GM12878 (cell line): Measurements from ENCODE around the gene AKAP12. TPM values are rescaled to one million over a fixed set of nuclear protein-coding genes. Genes with fewer than 3 reads are reported as not detected.

Experiments used
- ATAC-seq: fragments of 200-7000 bp; cut with Tn5 transposase; 3 replicates; pipeline ENCODE4 v1.9.1; 2020; ENCODE audit warnings: mild to moderate bottlenecking, moderate library complexity
- BruUV-seq: library from RNA; stranded (reverse); fragments of 400-500 nt; replicated peaks from 2 replicates; lab custom pipeline; 2021; lab: Mats Ljungman, UMichigan
- CTCF ChIA-PET: fragments of 300-600 bp; sonication (Branson Sonifier 250); formaldehyde crosslinking; extraction: SDS; loops from one replicate; lab custom pipeline; 2021; ENCODE audit warnings: inconsistent platforms; lab: Yijun Ruan, JAX
- POLR2A ChIA-PET: fragments of 350-600 bp; formaldehyde crosslinking; extraction: SDS; loops from one replicate; lab custom pipeline; 2021; ENCODE audit warnings: inconsistent platforms; lab: Charles Lee
- RAD21 ChIA-PET: fragments of 300-600 bp; sonication (Branson Sonifier 250); formaldehyde crosslinking; loops from one replicate; lab custom pipeline; 2023; ENCODE audit warnings: antibody characterized with exemption; ENCODE audit not compliant: unreplicated experiment; lab: Charles Lee
- SMC1A ChIA-PET: fragments of 300-600 bp; sonication (Branson Sonifier 250); formaldehyde crosslinking; loops from one replicate; lab custom pipeline; 2023; ENCODE audit not compliant: unreplicated experiment, uncharacterized antibody; lab: Charles Lee
- DNase-seq: peaks from one replicate; pipeline ENCODE4 v3.0.0-alpha.2; 2011; ENCODE audit warnings: low read depth, low spot score
- FAIRE-seq: peaks from 3 replicates; lab custom pipeline; 2011; peaks lifted over from hg19 to GRCh38; lab: Jason Lieb, UNC
- H2AFZ ChIP-seq: 2 replicates; pipeline ENCODE4 v1.6.0; 2011; ENCODE audit warnings: low read depth, low read length, control low read depth; ENCODE audit not compliant: control insufficient read depth
- H3K27ac ChIP-seq: 2 replicates; pipeline ENCODE4 v1.5.1; 2011; ENCODE audit warnings: control low read depth; ENCODE audit not compliant: control insufficient read depth, insufficient read depth
- H3K27me3 ChIP-seq, 2 experiments: replicated peaks in 1 of 2; 2 replicates each; pipeline versions ENCODE4 v1.6.0 to v1.6.1; 2011; ENCODE audit warnings: low read length in 1 of 2; ENCODE audit not compliant: control insufficient read depth in 2 of 2, insufficient read depth in 2 of 2
- H3K36me3 ChIP-seq, 2 experiments: 2 replicates each; pipeline ENCODE4 v1.5.1; 2011; ENCODE audit warnings: low read length in 1 of 2; ENCODE audit not compliant: control insufficient read depth in 2 of 2, insufficient read depth in 2 of 2
- H3K4me1 ChIP-seq: 2 replicates; pipeline ENCODE4 v1.6.1; 2011; ENCODE audit warnings: mild to moderate bottlenecking, low read length, moderate library complexity, mixed read lengths; ENCODE audit not compliant: control insufficient read depth, insufficient read depth
- H3K4me2 ChIP-seq: 2 replicates; pipeline ENCODE4 v1.6.0; 2011; ENCODE audit warnings: control low read depth; ENCODE audit not compliant: control insufficient read depth, insufficient read depth
- H3K4me3 ChIP-seq: fragments of 200-600 bp; sonication (generic); 2 replicates; pipeline ENCODE4 v1.5.1; 2016
- H3K79me2 ChIP-seq: 2 replicates; pipeline ENCODE4 v1.6.0; 2011; ENCODE audit warnings: low read length; ENCODE audit not compliant: control insufficient read depth, insufficient read depth
- H3K9ac ChIP-seq: 2 replicates; pipeline ENCODE4 v1.8.0; 2011; ENCODE audit warnings: low read length, control low read depth, mixed read lengths; ENCODE audit not compliant: control insufficient read depth, insufficient read depth
- H3K9me3 ChIP-seq: replicated peaks from 3 replicates; pipeline ENCODE4 v1.5.1; 2011; ENCODE audit warnings: mild to moderate bottlenecking, low read length; ENCODE audit not compliant: control insufficient read depth, insufficient read depth
- H4K20me1 ChIP-seq: 2 replicates; pipeline ENCODE4 v1.6.0; 2011; ENCODE audit not compliant: control insufficient read depth, insufficient read depth
- BACH1 ChIP-seq: fragments of 450-650 bp; IDR thresholded peaks from 2 replicates; pipeline ENCODE4 v1.6.1; 2017; ENCODE audit warnings: mild to moderate bottlenecking, borderline replicate concordance
- HCFC1 ChIP-seq: fragments of 150-350 bp; IDR thresholded peaks from 2 replicates; pipeline ENCODE4 v1.6.1; 2014; ENCODE audit warnings: low read length
- HDGF ChIP-seq: fragments of 450-650 bp; IDR thresholded peaks from 2 replicates; pipeline ENCODE4 v1.6.1; 2016; ENCODE audit warnings: antibody characterized with exemption
- SMAD1 ChIP-seq: fragments of 450-650 bp; IDR thresholded peaks from 2 replicates; pipeline ENCODE4 v1.6.1; 2018; ENCODE audit warnings: mild to moderate bottlenecking, low read depth; ENCODE audit not compliant: partially characterized antibody
- TBL1XR1 ChIP-seq: IDR thresholded peaks from 2 replicates; pipeline ENCODE4 v1.6.1; 2012; ENCODE audit warnings: low read depth, low read length, improper control_type of control experiment
- ZZZ3 ChIP-seq: IDR thresholded peaks from 2 replicates; pipeline ENCODE4 v1.6.1; 2011; ENCODE audit warnings: low read depth; ENCODE audit not compliant: control insufficient read depth, insufficient read length
- WGBS: methylation state at CpG from one replicate; pipeline ENCODE4 v1.1.6; 2016; ENCODE audit warnings: low lambda C conversion rate; ENCODE audit not compliant: insufficient replicate concordance, insufficient coverage; ENCODE audit errors: missing lambda C conversion rate; 5-methylcytosine and 5-hydroxymethylcytosine counted together
- in situ Hi-C: fragments of 300-500 bp; cut with MboI; formaldehyde crosslinking; loops from 9 replicates; pipeline ENCODE4 v1.14.3; 2018; ENCODE audit warnings: mixed read lengths
- intact Hi-C: fragments of 100-400 bp; cut with micrococcal nuclease; formaldehyde crosslinking; loops from one replicate; pipeline ENCODE4 v1.14.2; 2022; ENCODE audit not compliant: unreplicated experiment
- polyA plus RNA-seq, 11 experiments: library from polyadenylated mRNA; depleted of rRNA in 4 of 11; unstranded in 6 of 11; stranded (reverse) in 5 of 11; fragments of >200 nt; fragmentation: Nextera tagmentation in 4 of 11; fragmentation: Illumina TruSeq in 1 of 11; extraction: Ambion mirVana in 4 of 11; extraction: Trizol in 1 of 11; gene quantifications; 1 replicate in 1 of 11; 2 replicates in 10 of 11; pipeline versions ENCODE4 v1.2.1 to v1.2.3, GENCODE V29; 2011 to 2016; ENCODE audit warnings: inconsistent platforms in 2 of 11, missing spikeins in 2 of 11, low read depth in 1 of 11
- total RNA-seq, 4 experiments: library from RNA; depleted of rRNA in 3 of 4; stranded (reverse); fragments of >200 nt in 3 of 4; fragmentation: Illumina TruSeq in 1 of 4; extraction: Trizol in 1 of 4; gene quantifications; 2 replicates each; pipeline versions ENCODE4 v1.2.1 to v1.2.3, GENCODE V29; 2013 to 2021
- TF ChIP-seq, protein P1 (sequence below): IDR thresholded peaks from 2 replicates; pipeline ENCODE4 v1.6.1; 2011; ENCODE audit warnings: low read depth, mild to moderate bottlenecking, low read length, moderate library complexity, borderline replicate concordance; ENCODE audit errors: extremely low read depth
- TF ChIP-seq, protein P2 (sequence below): fragments of 450-650 bp; IDR thresholded peaks from 2 replicates; pipeline ENCODE4 v1.6.1; 2017; ENCODE audit warnings: mild to moderate bottlenecking, low read depth, inconsistent platforms; ENCODE audit not compliant: poor library complexity, severe bottlenecking
- TF ChIP-seq, protein P3 (sequence below): IDR thresholded peaks from 2 replicates; pipeline ENCODE4 v1.6.1; 2012; ENCODE audit warnings: low read length, inconsistent platforms
- TF ChIP-seq, protein P4 (sequence below): IDR thresholded peaks from 2 replicates; pipeline ENCODE4 v1.6.1; 2012; ENCODE audit warnings: mild to moderate bottlenecking, low read depth, low read length
- TF ChIP-seq, protein P5 (sequence below): fragments of 450-650 bp; conservative IDR thresholded peaks from 2 replicates; pipeline ENCODE4 v1.6.1; 2017; ENCODE audit warnings: mild to moderate bottlenecking, moderate library complexity

The AKAP12 gene
- total and polyA plus RNA-seq, 10 of the 15 experiments (the other 5 are each of a cell fraction or from before 2014, with no cell fraction given): under 0.01 to 0.72 (median 0.06) TPM; not detected in 4

DNA sequence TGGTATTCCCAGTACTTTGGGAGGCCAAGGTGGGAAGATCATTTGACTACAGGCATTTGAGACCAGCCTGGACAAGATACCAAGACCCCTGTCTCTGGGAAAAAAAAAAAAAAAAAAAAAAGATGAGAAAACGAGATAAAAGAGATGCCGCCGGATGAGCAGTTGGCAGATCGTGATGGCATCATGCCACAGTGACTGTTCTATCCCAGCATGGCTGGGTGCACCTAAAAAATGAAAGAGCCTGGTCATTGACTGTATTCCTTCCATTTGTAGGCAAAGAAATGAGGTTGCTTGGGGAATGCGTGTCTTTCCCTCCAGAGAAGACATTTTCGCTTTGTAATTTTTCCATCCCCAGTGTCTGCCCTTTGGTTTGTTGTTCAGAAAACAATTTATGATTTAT lies 12.9 kb downstream of the AKAP12 start:
- ChIA-PET RAD21 (no interaction called here), CTCF (no interaction called here), POLR2A (no interaction called here), SMC1A (no interaction called here)
- H3K9ac ChIP-seq: no peak overlapping the region
- DNase-seq (no peak), ATAC-seq (no peak), FAIRE-seq (no peak)
- no peak overlapping the region for H2AFZ ChIP-seq
- no peaks in the 10 kb centered on the region for H3K4me1 ChIP-seq
- BruUV-seq: no TSS peak
- no peaks in the 10 kb centered on the region for H3K79me2 ChIP-seq
- H3K9me3 ChIP-seq: no peaks in the 10 kb centered on the region
- in situ Hi-C loops: no loop called here
- intact Hi-C loops: no loop called here
- H3K36me3 ChIP-seq: no peaks in the 10 kb centered on the region
- whole genome bisulfite sequencing: 93% methylated on average over 5 of the region's 6 CpGs
- H3K4me3 ChIP-seq: no peak overlapping the region
- H3K4me2 ChIP-seq: no peak overlapping the region
- H3K27me3 ChIP-seq: no peaks in the 10 kb centered on the region
- H3K27ac ChIP-seq: no peak overlapping the region
- no peak for TF ChIP-seq BACH1
- no peak for TF ChIP-seq HCFC1
- TF ChIP-seq TBL1XR1: no peak
- TF ChIP-seq, protein P1, sequence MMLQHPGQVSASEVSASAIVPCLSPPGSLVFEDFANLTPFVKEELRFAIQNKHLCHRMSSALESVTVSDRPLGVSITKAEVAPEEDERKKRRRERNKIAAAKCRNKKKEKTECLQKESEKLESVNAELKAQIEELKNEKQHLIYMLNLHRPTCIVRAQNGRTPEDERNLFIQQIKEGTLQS: no peak
- no peak for TF ChIP-seq ZZZ3
- TF ChIP-seq, protein P2, sequence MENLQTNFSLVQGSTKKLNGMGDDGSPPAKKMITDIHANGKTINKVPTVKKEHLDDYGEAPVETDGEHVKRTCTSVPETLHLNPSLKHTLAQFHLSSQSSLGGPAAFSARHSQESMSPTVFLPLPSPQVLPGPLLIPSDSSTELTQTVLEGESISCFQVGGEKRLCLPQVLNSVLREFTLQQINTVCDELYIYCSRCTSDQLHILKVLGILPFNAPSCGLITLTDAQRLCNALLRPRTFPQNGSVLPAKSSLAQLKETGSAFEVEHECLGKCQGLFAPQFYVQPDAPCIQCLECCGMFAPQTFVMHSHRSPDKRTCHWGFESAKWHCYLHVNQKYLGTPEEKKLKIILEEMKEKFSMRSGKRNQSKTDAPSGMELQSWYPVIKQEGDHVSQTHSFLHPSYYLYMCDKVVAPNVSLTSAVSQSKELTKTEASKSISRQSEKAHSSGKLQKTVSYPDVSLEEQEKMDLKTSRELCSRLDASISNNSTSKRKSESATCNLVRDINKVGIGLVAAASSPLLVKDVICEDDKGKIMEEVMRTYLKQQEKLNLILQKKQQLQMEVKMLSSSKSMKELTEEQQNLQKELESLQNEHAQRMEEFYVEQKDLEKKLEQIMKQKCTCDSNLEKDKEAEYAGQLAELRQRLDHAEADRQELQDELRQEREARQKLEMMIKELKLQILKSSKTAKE: no peak
- TF ChIP-seq, protein P3, sequence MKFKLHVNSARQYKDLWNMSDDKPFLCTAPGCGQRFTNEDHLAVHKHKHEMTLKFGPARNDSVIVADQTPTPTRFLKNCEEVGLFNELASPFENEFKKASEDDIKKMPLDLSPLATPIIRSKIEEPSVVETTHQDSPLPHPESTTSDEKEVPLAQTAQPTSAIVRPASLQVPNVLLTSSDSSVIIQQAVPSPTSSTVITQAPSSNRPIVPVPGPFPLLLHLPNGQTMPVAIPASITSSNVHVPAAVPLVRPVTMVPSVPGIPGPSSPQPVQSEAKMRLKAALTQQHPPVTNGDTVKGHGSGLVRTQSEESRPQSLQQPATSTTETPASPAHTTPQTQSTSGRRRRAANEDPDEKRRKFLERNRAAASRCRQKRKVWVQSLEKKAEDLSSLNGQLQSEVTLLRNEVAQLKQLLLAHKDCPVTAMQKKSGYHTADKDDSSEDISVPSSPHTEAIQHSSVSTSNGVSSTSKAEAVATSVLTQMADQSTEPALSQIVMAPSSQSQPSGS: no peak
- no peak for TF ChIP-seq SMAD1
- TF ChIP-seq, protein P4, sequence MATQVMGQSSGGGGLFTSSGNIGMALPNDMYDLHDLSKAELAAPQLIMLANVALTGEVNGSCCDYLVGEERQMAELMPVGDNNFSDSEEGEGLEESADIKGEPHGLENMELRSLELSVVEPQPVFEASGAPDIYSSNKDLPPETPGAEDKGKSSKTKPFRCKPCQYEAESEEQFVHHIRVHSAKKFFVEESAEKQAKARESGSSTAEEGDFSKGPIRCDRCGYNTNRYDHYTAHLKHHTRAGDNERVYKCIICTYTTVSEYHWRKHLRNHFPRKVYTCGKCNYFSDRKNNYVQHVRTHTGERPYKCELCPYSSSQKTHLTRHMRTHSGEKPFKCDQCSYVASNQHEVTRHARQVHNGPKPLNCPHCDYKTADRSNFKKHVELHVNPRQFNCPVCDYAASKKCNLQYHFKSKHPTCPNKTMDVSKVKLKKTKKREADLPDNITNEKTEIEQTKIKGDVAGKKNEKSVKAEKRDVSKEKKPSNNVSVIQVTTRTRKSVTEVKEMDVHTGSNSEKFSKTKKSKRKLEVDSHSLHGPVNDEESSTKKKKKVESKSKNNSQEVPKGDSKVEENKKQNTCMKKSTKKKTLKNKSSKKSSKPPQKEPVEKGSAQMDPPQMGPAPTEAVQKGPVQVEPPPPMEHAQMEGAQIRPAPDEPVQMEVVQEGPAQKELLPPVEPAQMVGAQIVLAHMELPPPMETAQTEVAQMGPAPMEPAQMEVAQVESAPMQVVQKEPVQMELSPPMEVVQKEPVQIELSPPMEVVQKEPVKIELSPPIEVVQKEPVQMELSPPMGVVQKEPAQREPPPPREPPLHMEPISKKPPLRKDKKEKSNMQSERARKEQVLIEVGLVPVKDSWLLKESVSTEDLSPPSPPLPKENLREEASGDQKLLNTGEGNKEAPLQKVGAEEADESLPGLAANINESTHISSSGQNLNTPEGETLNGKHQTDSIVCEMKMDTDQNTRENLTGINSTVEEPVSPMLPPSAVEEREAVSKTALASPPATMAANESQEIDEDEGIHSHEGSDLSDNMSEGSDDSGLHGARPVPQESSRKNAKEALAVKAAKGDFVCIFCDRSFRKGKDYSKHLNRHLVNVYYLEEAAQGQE: no peak
- TF ChIP-seq, protein P5, sequence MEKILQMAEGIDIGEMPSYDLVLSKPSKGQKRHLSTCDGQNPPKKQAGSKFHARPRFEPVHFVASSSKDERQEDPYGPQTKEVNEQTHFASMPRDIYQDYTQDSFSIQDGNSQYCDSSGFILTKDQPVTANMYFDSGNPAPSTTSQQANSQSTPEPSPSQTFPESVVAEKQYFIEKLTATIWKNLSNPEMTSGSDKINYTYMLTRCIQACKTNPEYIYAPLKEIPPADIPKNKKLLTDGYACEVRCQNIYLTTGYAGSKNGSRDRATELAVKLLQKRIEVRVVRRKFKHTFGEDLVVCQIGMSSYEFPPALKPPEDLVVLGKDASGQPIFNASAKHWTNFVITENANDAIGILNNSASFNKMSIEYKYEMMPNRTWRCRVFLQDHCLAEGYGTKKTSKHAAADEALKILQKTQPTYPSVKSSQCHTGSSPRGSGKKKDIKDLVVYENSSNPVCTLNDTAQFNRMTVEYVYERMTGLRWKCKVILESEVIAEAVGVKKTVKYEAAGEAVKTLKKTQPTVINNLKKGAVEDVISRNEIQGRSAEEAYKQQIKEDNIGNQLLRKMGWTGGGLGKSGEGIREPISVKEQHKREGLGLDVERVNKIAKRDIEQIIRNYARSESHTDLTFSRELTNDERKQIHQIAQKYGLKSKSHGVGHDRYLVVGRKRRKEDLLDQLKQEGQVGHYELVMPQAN: no peak
- no peak for TF ChIP-seq HDGF
- TF ChIP-seq, all 136 proteins: peak for 0
- H4K20me1 ChIP-seq: no peaks in the 10 kb centered on the region
